Tibial artery (tissue), 4 donors: ENCODE data around the gene DNAH14.

Experiments
- DNase-seq, 2 donors: peaks; one replicate each; pipeline ENCODE4 v3.0.0-alpha.2; 2019
- H3K27ac ChIP-seq, 2 donors: fragments of 200-600 bp; sonication (generic) in 1 of 2; 1 replicate in 1 of 2; 2 replicates in 1 of 2; pipeline ENCODE4 v1.5.1; 2018 to 2019; ENCODE audit warnings: mild to moderate bottlenecking in 1 of 2
- H3K27me3 ChIP-seq, 2 donors: fragments of 200-600 bp; sonication (generic) in 1 of 2; one replicate each; pipeline versions ENCODE4 v1.5.1 to v1.6.0; 2016 to 2019
- H3K36me3 ChIP-seq, 3 donors: fragments of 200-600 bp; sonication (generic) in 2 of 3; one replicate each; pipeline ENCODE4 v1.5.1; 2016 to 2019; ENCODE audit warnings: mild to moderate bottlenecking in 2 of 3
- H3K4me1 ChIP-seq, 4 donors: fragments of 200-600 bp; sonication (generic) in 2 of 4; 1 replicate in 3 of 4; 2 replicates in 1 of 4; pipeline ENCODE4 v1.5.1; 2016 to 2019
- H3K4me3 ChIP-seq, 2 donors: fragments of 200-600 bp; sonication (generic) in 1 of 2; 1 replicate in 1 of 2; 2 replicates in 1 of 2; pipeline ENCODE4 v1.5.1; 2018 to 2019; ENCODE audit warnings: mild to moderate bottlenecking in 2 of 2
- H3K9me3 ChIP-seq, 3 donors: fragments of 200-600 bp; sonication (generic) in 1 of 3; one replicate each; pipeline ENCODE4 v1.5.1; 2016 to 2019
- intact Hi-C: fragments of 100-400 bp; cut with DNase I; formaldehyde crosslinking; loops from one replicate; pipeline ENCODE4 v1.15.0; 2023; ENCODE audit warnings: low total_unique reads
- TF ChIP-seq, protein P1 (sequence below), 2 experiments: fragments of 200-600 bp in 1 of 2; fragments of 450-650 bp in 1 of 2; IDR thresholded peaks; one replicate each; pipeline ENCODE4 v1.5.1; 2017 to 2019; ENCODE audit warnings: antibody characterized with exemption in 2 of 2, mild to moderate bottlenecking in 1 of 2, moderate library complexity in 1 of 2

Gene DNAH14

GRCh38 chr1:225434046-225434445, 504.6 kb downstream of the DNAH14 start:
- Histone ChIP-seq H3K4me3 (no peak overlapping the region), H3K9me3 (no peaks in the 10 kb centered on the region), H3K27ac (no peak overlapping the region), H3K27me3 (no peaks in the 10 kb centered on the region), H3K4me1 (peaks cover 0 to 16% (median under 1%) of the 10 kb centered on the region in 4 donors), H3K36me3 (no peaks in the 10 kb centered on the region)
- intact Hi-C loops = no loop called here
- TF ChIP-seq, protein P1, sequence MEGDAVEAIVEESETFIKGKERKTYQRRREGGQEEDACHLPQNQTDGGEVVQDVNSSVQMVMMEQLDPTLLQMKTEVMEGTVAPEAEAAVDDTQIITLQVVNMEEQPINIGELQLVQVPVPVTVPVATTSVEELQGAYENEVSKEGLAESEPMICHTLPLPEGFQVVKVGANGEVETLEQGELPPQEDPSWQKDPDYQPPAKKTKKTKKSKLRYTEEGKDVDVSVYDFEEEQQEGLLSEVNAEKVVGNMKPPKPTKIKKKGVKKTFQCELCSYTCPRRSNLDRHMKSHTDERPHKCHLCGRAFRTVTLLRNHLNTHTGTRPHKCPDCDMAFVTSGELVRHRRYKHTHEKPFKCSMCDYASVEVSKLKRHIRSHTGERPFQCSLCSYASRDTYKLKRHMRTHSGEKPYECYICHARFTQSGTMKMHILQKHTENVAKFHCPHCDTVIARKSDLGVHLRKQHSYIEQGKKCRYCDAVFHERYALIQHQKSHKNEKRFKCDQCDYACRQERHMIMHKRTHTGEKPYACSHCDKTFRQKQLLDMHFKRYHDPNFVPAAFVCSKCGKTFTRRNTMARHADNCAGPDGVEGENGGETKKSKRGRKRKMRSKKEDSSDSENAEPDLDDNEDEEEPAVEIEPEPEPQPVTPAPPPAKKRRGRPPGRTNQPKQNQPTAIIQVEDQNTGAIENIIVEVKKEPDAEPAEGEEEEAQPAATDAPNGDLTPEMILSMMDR (IDR thresholded peaks at IDR 0.05) = no peak
- no peak for DNase-seq

- TF ChIP-seq, protein P1 (IDR thresholded peaks at IDR 0.05) = no peak
- Histone ChIP-seq H3K27ac (no peak overlapping the region), H3K4me3 (no peak overlapping the region), H3K36me3 (no peaks in the 10 kb centered on the region), H3K4me1 (peaks cover 0 to 6% (median 0%) of the 10 kb centered on the region in 4 donors), H3K9me3 (no peaks in the 10 kb centered on the region), H3K27me3 (no peaks in the 10 kb centered on the region)
- intact Hi-C loops = no loop called here
- DNase-seq = no peak
Measured at GRCh38 chr1:225435076-225435475, 505.6 kb downstream of the DNAH14 start.

DNA sequence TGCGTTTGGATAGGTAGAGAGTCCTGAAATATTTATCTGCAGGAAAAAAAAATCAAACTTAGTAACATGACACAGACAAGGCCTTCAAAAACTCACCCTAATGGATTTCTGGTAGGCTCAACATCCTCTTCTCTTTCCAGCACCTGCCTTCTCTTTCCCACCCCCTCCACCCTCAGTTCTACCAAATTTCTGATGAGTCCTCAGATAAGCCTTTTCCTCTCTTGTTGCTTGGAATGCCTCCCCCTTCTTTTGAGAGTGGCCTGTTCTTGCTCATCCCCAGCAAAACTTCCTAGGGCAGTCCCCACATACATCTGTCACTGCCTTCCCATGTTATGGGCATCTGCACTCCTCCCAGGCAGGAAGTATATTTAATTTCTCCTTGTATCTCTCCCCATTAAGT, 506.0 kb downstream of the DNAH14 start:
- TF ChIP-seq, protein P1 (IDR thresholded peaks at IDR 0.05) = no peak
- no peak overlapping the region for H3K4me3 ChIP-seq
- no peaks in the 10 kb centered on the region for H3K36me3 ChIP-seq
- no peaks in the 10 kb centered on the region for H3K9me3 ChIP-seq
- no peak for DNase-seq
- H3K27ac ChIP-seq = no peak overlapping the region
- H3K4me1 ChIP-seq = peaks cover 0 to 2% (median 0%) of the 10 kb centered on the region in 4 donors
- H3K27me3 ChIP-seq = no peaks in the 10 kb centered on the region
- intact Hi-C loops = no loop called here

GRCh38 chr1:225435957-225436392, 506.5 kb downstream of the DNAH14 start:
- no peak overlapping the region for H3K4me3 ChIP-seq
- TF ChIP-seq, protein P1 (IDR thresholded peaks at IDR 0.05) = no peak
- H3K27me3 ChIP-seq = no peaks in the 10 kb centered on the region
- no peaks in the 10 kb centered on the region for H3K9me3 ChIP-seq
- no peaks in the 10 kb centered on the region for H3K36me3 ChIP-seq
- intact Hi-C loops = no loop called here
- no peak for DNase-seq
- H3K27ac ChIP-seq = no peak overlapping the region
- H3K4me1 ChIP-seq = no peaks in the 10 kb centered on the region

GRCh38 chr1:225437710-225438437, 508.4 kb downstream of the DNAH14 start:
- H3K9me3 ChIP-seq = no peaks in the 10 kb centered on the region
- H3K4me3 ChIP-seq = no peak overlapping the region
- H3K27ac ChIP-seq = no peak overlapping the region
- H3K36me3 ChIP-seq = no peaks in the 10 kb centered on the region
- peaks cover 0 to under 1% (median 0%) of the 10 kb centered on the region in 4 donors for H3K4me1 ChIP-seq
- DNase-seq = no peak
- H3K27me3 ChIP-seq = no peaks in the 10 kb centered on the region
- intact Hi-C loops = no loop called here
- TF ChIP-seq, protein P1 (IDR thresholded peaks at IDR 0.05) = no peak
